GM12878 (cell line): ENCODE results near the gene MFSD11.

Experiments used
- ASH2L ChIP-seq: fragments of 300-600, 200-600 bp; sonication (generic); IDR thresholded peaks from 2 replicates; pipeline ENCODE4 v1.6.1; 2017; ENCODE audit warnings: low read depth, mild to moderate bottlenecking, borderline replicate concordance
- CBX5 ChIP-seq: sonication (generic); IDR thresholded peaks from 2 replicates; pipeline ENCODE4 v1.6.1; 2016; ENCODE audit warnings: low read depth, moderate library complexity, mild to moderate bottlenecking, inconsistent platforms
- CREB1 ChIP-seq: IDR thresholded peaks from 2 replicates; pipeline ENCODE4 v1.6.1; 2012; ENCODE audit warnings: low read depth, mild to moderate bottlenecking, inconsistent platforms
- CTCF ChIP-seq, 3 experiments: IDR thresholded peaks in 2 of 3; conservative IDR thresholded peaks in 1 of 3; 2 replicates each; pipeline ENCODE4 v1.5.1; 2011; ENCODE audit warnings: low read depth in 3 of 3, low read length in 3 of 3, mild to moderate bottlenecking in 3 of 3, control low read depth in 2 of 3, moderate library complexity in 2 of 3, inconsistent platforms in 1 of 3, mixed read lengths in 1 of 3; ENCODE audit not compliant: control insufficient read depth in 2 of 3, insufficient read depth in 1 of 3; ENCODE audit errors: extremely low read depth in 1 of 3
- EP300 ChIP-seq, 2 experiments: fragments of 150-350 bp in 1 of 2; IDR thresholded peaks; 2 replicates each; pipeline ENCODE4 v1.6.1; 2011 to 2012; ENCODE audit warnings: low read depth in 2 of 2, low read length in 2 of 2, borderline replicate concordance in 1 of 2, improper control_type of control experiment in 1 of 2, inconsistent platforms in 1 of 2; ENCODE audit not compliant: control insufficient read depth in 1 of 2
- GATAD2B ChIP-seq: fragments of 450-650 bp; conservative IDR thresholded peaks from 2 replicates; pipeline ENCODE4 v1.6.1; 2017; ENCODE audit warnings: low read depth, mild to moderate bottlenecking, moderate library complexity
- IKZF1 ChIP-seq: fragments of 450-650 bp; conservative IDR thresholded peaks from 2 replicates; pipeline ENCODE4 v1.6.1; 2017; ENCODE audit warnings: antibody characterized with exemption, mild to moderate bottlenecking
- KDM1A ChIP-seq: fragments of 200-600 bp; sonication (generic); IDR thresholded peaks from 2 replicates; pipeline ENCODE4 v1.6.1; 2016; ENCODE audit warnings: borderline replicate concordance
- PBX3 ChIP-seq: IDR thresholded peaks from 2 replicates; pipeline ENCODE4 v1.6.1; 2011; ENCODE audit warnings: mild to moderate bottlenecking, low read depth, low read length, moderate library complexity; ENCODE audit not compliant: insufficient replicate concordance
- POLR2A ChIP-seq: IDR thresholded peaks from 2 replicates; pipeline ENCODE4 v1.6.1; 2011; ENCODE audit warnings: low read depth, mild to moderate bottlenecking, low read length
- RB1 ChIP-seq: fragments of 450-650 bp; formaldehyde crosslinking; IDR thresholded peaks from 2 replicates; pipeline ENCODE4 v1.6.1; 2017; ENCODE audit warnings: mild to moderate bottlenecking, borderline replicate concordance
- RFX5 ChIP-seq: IDR thresholded peaks from 2 replicates; pipeline ENCODE4 v1.6.1; 2011; ENCODE audit warnings: low read depth, low read length, improper control_type of control experiment
- SMC3 ChIP-seq: IDR thresholded peaks from 2 replicates; pipeline ENCODE4 v1.6.1; 2011; ENCODE audit warnings: low read length, improper control_type of control experiment, borderline replicate concordance

GRCh38 chr17:76812263-76812662 lies 74.3 kb downstream of the MFSD11 start:
- no peak for TF ChIP-seq CTCF (IDR thresholded peaks at IDR 0.05 in 2 of 3, conservative IDR thresholded peaks at IDR 0.05 in 1 of 3; ENCODE audit: control insufficient read depth in 2 of 3, extremely low read depth in 1 of 3, insufficient read depth in 1 of 3, low read depth in 3 of 3, low read length in 3 of 3)
- TF ChIP-seq RFX5, result no peak
- TF ChIP-seq PBX3, result no peak
- TF ChIP-seq GATAD2B, result no peak
- no peak for TF ChIP-seq KDM1A
- no peak for TF ChIP-seq EP300 (IDR thresholded peaks at IDR 0.05; ENCODE audit: borderline replicate concordance in 1 of 2, control insufficient read depth in 1 of 2, low read depth in 2 of 2, low read length in 2 of 2)
- TF ChIP-seq ASH2L, result no peak
- TF ChIP-seq CREB1, result no peak
- TF ChIP-seq SMC3, result no peak
- TF ChIP-seq RB1, result no peak
- TF ChIP-seq POLR2A, result no peak
- TF ChIP-seq CBX5, result no peak
- no peak for TF ChIP-seq IKZF1
